SK-N-SH (cell line): ENCODE measurements around the gene KRT2. TPM values are rescaled to one million over a fixed set of nuclear protein-coding genes. Genes with fewer than 3 reads are reported as not detected.

Experiments used
- CTCF ChIA-PET: fragments of 300-600, 350-600 bp; formaldehyde crosslinking; extraction: SDS; loops from one replicate; lab custom pipeline; 2021; lab: Yijun Ruan, JAX
- POLR2A ChIA-PET: fragments of 350-600 bp; sonication (Branson Sonifier 250); formaldehyde crosslinking; extraction: SDS; loops from one replicate; lab custom pipeline; 2020; ENCODE audit warnings: antibody characterized with exemption, inconsistent platforms; lab: Yijun Ruan, JAX
- DNase-seq: peaks from one replicate; pipeline ENCODE4 v3.0.0; 2012
- H2AFZ ChIP-seq: fragments of 200-600 bp; sonication (generic); 2 replicates; pipeline ENCODE4 v1.8.1; 2016; ENCODE audit warnings: antibody characterized with exemption, mild to moderate bottlenecking, low read depth
- H3F3A ChIP-seq: fragments of 200-600 bp; sonication (generic); replicated peaks from 2 replicates; pipeline ENCODE3; 2016; ENCODE audit warnings: antibody characterized with exemption, mild to moderate bottlenecking; ENCODE audit not compliant: insufficient read depth
- H3K27ac ChIP-seq, 2 experiments: fragments of 200-500 bp in 1 of 2; fragments of 200-600 bp in 1 of 2; sonication (Bioruptor generic) in 1 of 2; sonication (generic), shearing (Covaris generic) in 1 of 2; 2 replicates each; pipeline versions ENCODE4 v1.5.1 to v1.6.1; 2014 to 2016; ENCODE audit warnings: low read depth in 2 of 2, inconsistent platforms in 1 of 2, low read length in 1 of 2, mild to moderate bottlenecking in 1 of 2, mixed read lengths in 1 of 2
- H3K27me3 ChIP-seq: fragments of 200-600 bp; sonication (generic), shearing (Covaris generic); 2 replicates; pipeline ENCODE4 v1.6.1; 2016; ENCODE audit warnings: mixed run types; ENCODE audit not compliant: insufficient read depth
- H3K36me3 ChIP-seq, 2 experiments: fragments of 200-500 bp in 1 of 2; fragments of 200-600 bp in 1 of 2; sonication (Bioruptor generic) in 1 of 2; sonication (generic) in 1 of 2; replicated peaks in 1 of 2; 2 replicates each; pipeline versions ENCODE3 to v1.5.1; 2014 to 2016; ENCODE audit warnings: low read length in 1 of 2, mild to moderate bottlenecking in 1 of 2; ENCODE audit not compliant: insufficient read depth in 2 of 2, control insufficient read depth in 1 of 2
- H3K4me1 ChIP-seq, 2 experiments: fragments of 200-500 bp in 1 of 2; fragments of 200-600 bp in 1 of 2; sonication (Bioruptor generic) in 1 of 2; sonication (generic), shearing (Covaris generic) in 1 of 2; 2 replicates each; pipeline versions ENCODE4 v1.5.1 to v1.6.1; 2014 to 2016; ENCODE audit warnings: low read depth in 1 of 2, low read length in 1 of 2, mixed run types in 1 of 2; ENCODE audit not compliant: insufficient read depth in 2 of 2, control insufficient read depth in 1 of 2
- H3K4me2 ChIP-seq: fragments of 200-600 bp; sonication (generic), shearing (Covaris generic); 2 replicates; pipeline ENCODE4 v1.6.1; 2017; ENCODE audit warnings: mixed run types
- H3K4me3 ChIP-seq, 2 experiments: fragments of 200-500 bp in 1 of 2; fragments of 200-600 bp in 1 of 2; sonication (Bioruptor generic) in 1 of 2; sonication (generic), shearing (Covaris generic) in 1 of 2; 2 replicates each; pipeline versions ENCODE4 v1.5.1 to v1.8.1; 2014 to 2016; ENCODE audit warnings: low read depth in 2 of 2, inconsistent platforms in 1 of 2, low read length in 1 of 2, mild to moderate bottlenecking in 1 of 2, mixed read lengths in 1 of 2, moderate library complexity in 1 of 2
- H3K79me2 ChIP-seq: fragments of 200-600 bp; sonication (generic); 2 replicates; pipeline ENCODE4 v1.8.1; 2017; ENCODE audit warnings: mild to moderate bottlenecking; ENCODE audit not compliant: insufficient read depth
- H3K9ac ChIP-seq: fragments of 200-600 bp; sonication (generic); 2 replicates; pipeline ENCODE4 v1.6.1; 2017; ENCODE audit warnings: mixed run types
- H3K9me2 ChIP-seq: fragments of 200-600 bp; sonication (generic); 2 replicates; pipeline ENCODE4 v1.6.1; 2017; ENCODE audit warnings: mixed run types
- H3K9me3 ChIP-seq: fragments of 200-600 bp; sonication (generic); 2 replicates; pipeline ENCODE4 v1.6.1; 2017; ENCODE audit warnings: mixed run types, mild to moderate bottlenecking, moderate library complexity
- H4K20me1 ChIP-seq: fragments of 200-600 bp; sonication (generic); 2 replicates; pipeline ENCODE4 v1.6.1; 2017; ENCODE audit warnings: mild to moderate bottlenecking, mixed run types; ENCODE audit not compliant: insufficient read depth
- CHD2 ChIP-seq: fragments of 150-350 bp; IDR thresholded peaks from 2 replicates; pipeline ENCODE4 v1.6.1; 2018; ENCODE audit warnings: low read length; ENCODE audit not compliant: partially characterized antibody
- ELF1 ChIP-seq: IDR thresholded peaks from 2 replicates; pipeline ENCODE4 v1.4.0; 2012
- FOSL2 ChIP-seq: IDR thresholded peaks from 2 replicates; pipeline ENCODE4 v1.4.0; 2012; ENCODE audit warnings: low read depth, mild to moderate bottlenecking, moderate library complexity, borderline replicate concordance
- FOXJ3 ChIP-seq: sonication (generic); formaldehyde crosslinking; IDR thresholded peaks from 2 replicates; pipeline ENCODE4 v1.5.1; 2020; ENCODE audit warnings: mild to moderate bottlenecking, missing genetic modification reagents
- GABPA ChIP-seq: IDR thresholded peaks from 2 replicates; pipeline ENCODE4 v1.4.0; 2012; ENCODE audit warnings: low read depth, mild to moderate bottlenecking
- NRF1 ChIP-seq: IDR thresholded peaks from 2 replicates; pipeline ENCODE4 v1.6.1; 2012; ENCODE audit warnings: low read depth, mild to moderate bottlenecking, low read length
- RFX5 ChIP-seq: IDR thresholded peaks from 2 replicates; pipeline ENCODE4 v1.6.1; 2012; ENCODE audit warnings: mild to moderate bottlenecking, improper control_type of control experiment, low read length
- SIN3A ChIP-seq: IDR thresholded peaks from 2 replicates; pipeline ENCODE4 v1.6.1; 2012; ENCODE audit warnings: low read depth, mild to moderate bottlenecking, low read length, moderate library complexity, borderline replicate concordance
- WGBS: methylation state at CpG from one replicate; pipeline ENCODE4 v1.1.6; 2017; ENCODE audit warnings: low lambda C conversion rate; 5-methylcytosine and 5-hydroxymethylcytosine counted together
- polyA plus RNA-seq, 3 experiments: library from polyadenylated mRNA; depleted of rRNA; stranded (reverse); fragments of >200 nt; gene quantifications; 2 replicates each; pipeline ENCODE4 v1.2.3, GENCODE V29; 2012
- TF ChIP-seq, protein P1 (sequence below): IDR thresholded peaks from 2 replicates; pipeline ENCODE4 v1.4.0; 2012; ENCODE audit warnings: low read depth, borderline replicate concordance
- TF ChIP-seq, protein P2 (sequence below): IDR thresholded peaks from 2 replicates; pipeline ENCODE4 v1.4.0; 2012; ENCODE audit warnings: low read depth
- TF ChIP-seq, protein P3 (sequence below): IDR thresholded peaks from 2 replicates; pipeline ENCODE4; 2012
- TF ChIP-seq, protein P4 (sequence below): IDR thresholded peaks from 2 replicates; pipeline ENCODE4 v1.6.1; 2012; ENCODE audit warnings: mild to moderate bottlenecking, low read depth, low read length, moderate library complexity

The KRT2 gene
- not detected in 2 replicates for polyA plus RNA-seq (2012; rRNA removed)
- not detected in 2 replicates for polyA plus RNA-seq (2012; cell fraction: cytosol; rRNA removed)
- polyA plus RNA-seq (2012; cell fraction: nucleus; rRNA removed), result not detected in 2 replicates

DNA sequence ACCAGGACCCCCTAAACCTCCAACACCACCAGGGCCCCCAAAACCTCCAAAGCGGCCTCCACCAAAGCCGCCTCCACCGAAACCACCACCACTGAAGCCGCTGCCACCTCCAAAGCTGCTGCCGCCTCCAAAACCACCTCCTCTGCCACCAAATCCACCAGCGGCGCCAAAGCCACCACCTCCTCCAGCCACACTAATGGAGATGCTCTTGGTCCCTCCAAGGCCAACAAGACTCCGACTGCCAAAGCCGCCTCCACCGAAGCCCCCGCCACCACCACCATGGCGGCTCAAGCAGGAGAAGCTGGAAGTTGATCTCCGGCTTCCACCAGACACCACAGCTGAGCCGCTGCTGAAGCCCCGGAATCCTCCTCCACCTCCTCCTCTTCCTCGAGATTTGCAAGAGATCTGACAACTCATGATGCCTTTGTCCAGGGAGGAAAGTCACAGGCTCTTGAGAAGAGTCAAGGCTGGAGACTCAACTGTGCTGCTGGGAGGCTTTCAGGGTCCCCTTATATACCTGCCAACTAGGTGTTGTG lies at the start of gene KRT2:
Gene KRT2, minus strand, starts transcription at position 486 of the 536 bp plus-strand sequence. Its CDS starts 69 bp downstream, at position 417.
- no peak for TF ChIP-seq ELF1
- no peak for TF ChIP-seq RFX5
- TF ChIP-seq NRF1, result no peak
- TF ChIP-seq CHD2, result no peak
- no peak for TF ChIP-seq FOXJ3 (CRISPR knock-in tag)
- TF ChIP-seq GABPA, result no peak
- TF ChIP-seq, protein P1, sequence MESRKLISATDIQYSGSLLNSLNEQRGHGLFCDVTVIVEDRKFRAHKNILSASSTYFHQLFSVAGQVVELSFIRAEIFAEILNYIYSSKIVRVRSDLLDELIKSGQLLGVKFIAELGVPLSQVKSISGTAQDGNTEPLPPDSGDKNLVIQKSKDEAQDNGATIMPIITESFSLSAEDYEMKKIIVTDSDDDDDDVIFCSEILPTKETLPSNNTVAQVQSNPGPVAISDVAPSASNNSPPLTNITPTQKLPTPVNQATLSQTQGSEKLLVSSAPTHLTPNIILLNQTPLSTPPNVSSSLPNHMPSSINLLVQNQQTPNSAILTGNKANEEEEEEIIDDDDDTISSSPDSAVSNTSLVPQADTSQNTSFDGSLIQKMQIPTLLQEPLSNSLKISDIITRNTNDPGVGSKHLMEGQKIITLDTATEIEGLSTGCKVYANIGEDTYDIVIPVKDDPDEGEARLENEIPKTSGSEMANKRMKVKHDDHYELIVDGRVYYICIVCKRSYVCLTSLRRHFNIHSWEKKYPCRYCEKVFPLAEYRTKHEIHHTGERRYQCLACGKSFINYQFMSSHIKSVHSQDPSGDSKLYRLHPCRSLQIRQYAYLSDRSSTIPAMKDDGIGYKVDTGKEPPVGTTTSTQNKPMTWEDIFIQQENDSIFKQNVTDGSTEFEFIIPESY, result no peak
- TF ChIP-seq, protein P2, sequence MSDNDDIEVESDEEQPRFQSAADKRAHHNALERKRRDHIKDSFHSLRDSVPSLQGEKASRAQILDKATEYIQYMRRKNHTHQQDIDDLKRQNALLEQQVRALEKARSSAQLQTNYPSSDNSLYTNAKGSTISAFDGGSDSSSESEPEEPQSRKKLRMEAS, result no peak
- TF ChIP-seq FOSL2, result no peak
- TF ChIP-seq, protein P3, sequence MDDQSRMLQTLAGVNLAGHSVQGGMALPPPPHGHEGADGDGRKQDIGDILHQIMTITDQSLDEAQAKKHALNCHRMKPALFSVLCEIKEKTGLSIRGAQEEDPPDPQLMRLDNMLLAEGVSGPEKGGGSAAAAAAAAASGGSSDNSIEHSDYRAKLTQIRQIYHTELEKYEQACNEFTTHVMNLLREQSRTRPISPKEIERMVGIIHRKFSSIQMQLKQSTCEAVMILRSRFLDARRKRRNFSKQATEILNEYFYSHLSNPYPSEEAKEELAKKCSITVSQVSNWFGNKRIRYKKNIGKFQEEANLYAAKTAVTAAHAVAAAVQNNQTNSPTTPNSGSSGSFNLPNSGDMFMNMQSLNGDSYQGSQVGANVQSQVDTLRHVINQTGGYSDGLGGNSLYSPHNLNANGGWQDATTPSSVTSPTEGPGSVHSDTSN, result no peak
- no peak for TF ChIP-seq SIN3A
- TF ChIP-seq, protein P4, sequence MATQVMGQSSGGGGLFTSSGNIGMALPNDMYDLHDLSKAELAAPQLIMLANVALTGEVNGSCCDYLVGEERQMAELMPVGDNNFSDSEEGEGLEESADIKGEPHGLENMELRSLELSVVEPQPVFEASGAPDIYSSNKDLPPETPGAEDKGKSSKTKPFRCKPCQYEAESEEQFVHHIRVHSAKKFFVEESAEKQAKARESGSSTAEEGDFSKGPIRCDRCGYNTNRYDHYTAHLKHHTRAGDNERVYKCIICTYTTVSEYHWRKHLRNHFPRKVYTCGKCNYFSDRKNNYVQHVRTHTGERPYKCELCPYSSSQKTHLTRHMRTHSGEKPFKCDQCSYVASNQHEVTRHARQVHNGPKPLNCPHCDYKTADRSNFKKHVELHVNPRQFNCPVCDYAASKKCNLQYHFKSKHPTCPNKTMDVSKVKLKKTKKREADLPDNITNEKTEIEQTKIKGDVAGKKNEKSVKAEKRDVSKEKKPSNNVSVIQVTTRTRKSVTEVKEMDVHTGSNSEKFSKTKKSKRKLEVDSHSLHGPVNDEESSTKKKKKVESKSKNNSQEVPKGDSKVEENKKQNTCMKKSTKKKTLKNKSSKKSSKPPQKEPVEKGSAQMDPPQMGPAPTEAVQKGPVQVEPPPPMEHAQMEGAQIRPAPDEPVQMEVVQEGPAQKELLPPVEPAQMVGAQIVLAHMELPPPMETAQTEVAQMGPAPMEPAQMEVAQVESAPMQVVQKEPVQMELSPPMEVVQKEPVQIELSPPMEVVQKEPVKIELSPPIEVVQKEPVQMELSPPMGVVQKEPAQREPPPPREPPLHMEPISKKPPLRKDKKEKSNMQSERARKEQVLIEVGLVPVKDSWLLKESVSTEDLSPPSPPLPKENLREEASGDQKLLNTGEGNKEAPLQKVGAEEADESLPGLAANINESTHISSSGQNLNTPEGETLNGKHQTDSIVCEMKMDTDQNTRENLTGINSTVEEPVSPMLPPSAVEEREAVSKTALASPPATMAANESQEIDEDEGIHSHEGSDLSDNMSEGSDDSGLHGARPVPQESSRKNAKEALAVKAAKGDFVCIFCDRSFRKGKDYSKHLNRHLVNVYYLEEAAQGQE, result no peak
- CTCF ChIA-PET, result no interaction called here

More for the DNA sequence above, at the start of gene KRT2:
- H3K4me1 ChIP-seq, result no peaks in the 10 kb centered on the region
- no peaks in the 10 kb centered on the region for H3K36me3 ChIP-seq
- no peak within 1 kb of the TSS for H3K27ac ChIP-seq
- H3K4me3 ChIP-seq, result no peak within 1 kb of the TSS
- H4K20me1 ChIP-seq, result no peaks in the 10 kb centered on the region
- no peak for DNase-seq
- H3K27me3 ChIP-seq, result peaks cover 33% of the 10 kb centered on the region
- POLR2A ChIA-PET, result no interaction called here
- H3F3A ChIP-seq, result no peaks in the 10 kb centered on the region
- 49% methylated on average over 16 of the region's 16 CpGs for WGBS
- no peak within 1 kb of the TSS for H3K4me2 ChIP-seq
- no peaks in the 10 kb centered on the region for H3K9me2 ChIP-seq
- no peaks in the 10 kb centered on the region for H3K79me2 ChIP-seq
- no peak within 1 kb of the TSS for H3K9ac ChIP-seq
- no peak within 1 kb of the TSS for H2AFZ ChIP-seq
- H3K9me3 ChIP-seq, result no peaks in the 10 kb centered on the region
